ENCODE data around the gene CCN6.

Gene CCN6

GRCh38 chr6:112117554-112117953 lies 63.6 kb downstream of the CCN6 start:
- no peak for DNase-seq (ENCODE audit: low read depth)

- DNase-seq (ENCODE audit: low read depth) = no peak
Measured at GRCh38 chr6:112118034-112118433, 64.1 kb downstream of the CCN6 start.

Measured in activated T-cell treated with anti-CD3 and anti-CD28 coated beads for 1 hour (primary cell).